T-cell (primary cell): ENCODE measurements around the gene KCNG1. TPM values are rescaled to one million over a fixed set of nuclear protein-coding genes. Genes with fewer than 3 reads are reported as not detected.

ENCODE experiments used
- ATAC-seq, 4 experiments: fragments of 200-7000 bp in 3 of 4; fragments of 150-1000 bp in 1 of 4; cut with Tn5 transposase; replicated peaks in 1 of 4; 1 replicate in 3 of 4; 2 replicates in 1 of 4; pipeline ENCODE4 v1.10.0; 2021; ENCODE audit warnings: moderate library complexity in 3 of 4, mild to moderate bottlenecking in 2 of 4, moderate number of reproducible peaks in 1 of 4
- CTCF ChIA-PET, 2 donors: fragments of 300-600 bp; sonication (Branson Sonifier 250); formaldehyde crosslinking; loops; one replicate each; lab custom pipeline; 2022; ENCODE audit warnings: antibody characterized with exemption in 2 of 2; lab: Charles Lee
- POLR2A ChIA-PET, 2 donors: fragments of 300-600 bp; sonication (Branson Sonifier 250); formaldehyde crosslinking; loops; one replicate each; lab custom pipeline; 2022; ENCODE audit warnings: antibody characterized with exemption in 2 of 2; lab: Charles Lee
- DNase-seq, 35 experiments: peaks; one replicate each; pipeline versions ENCODE4 v3.0.0 to v3.0.0-alpha.2; 2013 to 2023
- H3K27ac ChIP-seq: one replicate; pipeline ENCODE4 v1.5.1; 2013; ENCODE audit warnings: low read length
- H3K27me3 ChIP-seq, 2 experiments: replicated peaks in 1 of 2; 1 replicate in 1 of 2; 2 replicates in 1 of 2; pipeline versions ENCODE4 v1.6.1 to v1.7.0; 2013; ENCODE audit warnings: low read length in 1 of 2, mixed read lengths in 1 of 2; ENCODE audit not compliant: control insufficient read depth in 2 of 2, insufficient read depth in 2 of 2; ENCODE audit errors: extremely low read depth in 1 of 2
- H3K36me3 ChIP-seq, 2 donors: 1 replicate in 1 of 2; 2 replicates in 1 of 2; pipeline versions ENCODE4 v1.6.1 to v1.7.0; 2013; ENCODE audit warnings: low read length in 1 of 2; ENCODE audit not compliant: control insufficient read depth in 2 of 2, insufficient read depth in 1 of 2; ENCODE audit errors: extremely low read depth in 1 of 2
- H3K4me1 ChIP-seq, 2 experiments: 1 replicate in 1 of 2; 2 replicates in 1 of 2; pipeline versions ENCODE4 v1.6.1 to v1.7.0; 2013; ENCODE audit warnings: low read length in 2 of 2, mixed read lengths in 1 of 2; ENCODE audit not compliant: insufficient read depth in 2 of 2, control insufficient read depth in 1 of 2; ENCODE audit errors: extremely low read depth in 1 of 2
- H3K4me3 ChIP-seq, 2 donors: 1 replicate in 1 of 2; 2 replicates in 1 of 2; pipeline versions ENCODE4 v1.5.1 to v1.7.0; 2013; ENCODE audit warnings: mild to moderate bottlenecking in 2 of 2, low read length in 1 of 2, moderate library complexity in 1 of 2; ENCODE audit not compliant: control insufficient read depth in 1 of 2; ENCODE audit errors: extremely low read depth in 1 of 2
- H3K9me3 ChIP-seq: 2 replicates; pipeline ENCODE4 v1.7.0; 2013
- H3K27ac Mint-ChIP-seq, 2 donors: one replicate each; pipeline ENCODE4 v1.8.0; 2020 to 2021; ENCODE audit warnings: mild to moderate bottlenecking in 2 of 2, mixed read lengths in 2 of 2
- H3K27me3 Mint-ChIP-seq, 2 donors: one replicate each; pipeline ENCODE4 v1.8.0; 2021 to 2022; ENCODE audit warnings: mixed read lengths in 2 of 2
- H3K36me3 Mint-ChIP-seq: one replicate; pipeline ENCODE4 v1.8.0; 2021; ENCODE audit warnings: mixed read lengths
- H3K4me1 Mint-ChIP-seq, 3 donors: one replicate each; pipeline ENCODE4 v1.8.0; 2020 to 2022; ENCODE audit warnings: mixed read lengths in 3 of 3, mild to moderate bottlenecking in 1 of 3
- H3K4me3 Mint-ChIP-seq, 3 donors: one replicate each; pipeline ENCODE4 v1.8.0; 2020 to 2022; ENCODE audit warnings: mild to moderate bottlenecking in 3 of 3, mixed read lengths in 3 of 3, moderate library complexity in 3 of 3
- H3K9me3 Mint-ChIP-seq, 3 donors: one replicate each; pipeline ENCODE4 v1.8.0; 2020 to 2022; ENCODE audit warnings: mixed read lengths in 3 of 3
- WGBS: methylation state at CpG from one replicate; pipeline ENCODE4 v1.1.5; 2013; ENCODE audit warnings: missing lambda C conversion rate; ENCODE audit not compliant: insufficient coverage; 5-methylcytosine and 5-hydroxymethylcytosine counted together
- total RNA-seq, 35 experiments: library from RNA in 6 of 35; stranded (reverse) in 6 of 35; fragments of 120-200 nt in 1 of 35; gene quantifications; one replicate each; pipeline versions ENCODE4 v1.2.1 to v1.2.4 and lab custom pipeline; 2013 to 2026

The KCNG1 gene
- total RNA-seq, 5 donors from 2014 or later (not counting 1 experiment from before 2014, with no cell fraction given): 0.35 to 0.82 (median 0.82) TPM; not detected in 2

DNA sequence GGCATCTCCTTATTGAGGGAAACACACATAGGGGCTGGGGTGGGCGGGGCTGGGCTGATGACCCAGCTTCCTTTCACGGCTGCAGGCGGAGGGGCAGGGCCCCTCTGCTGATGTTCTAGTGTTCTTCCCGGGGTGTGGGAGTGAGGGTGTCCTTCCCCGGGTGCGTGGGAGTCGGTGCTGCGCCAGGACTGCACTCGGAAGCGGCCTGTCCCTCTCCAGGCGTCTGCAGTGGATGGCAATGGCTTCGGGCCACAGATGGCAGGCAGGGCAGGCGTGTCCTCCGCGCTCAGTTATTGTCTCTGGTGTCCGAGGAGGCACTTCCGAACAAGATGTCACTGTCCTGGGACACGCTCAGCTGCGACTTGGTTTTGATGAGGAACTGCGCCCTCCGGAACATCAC, 19.2 kb downstream of the KCNG1 start:
- CTCF ChIA-PET: no interaction called here
- H3K9me3 ChIP-seq: no peaks in the 10 kb centered on the region
- Mint-ChIP-seq H3K36me3 (no peaks in the 10 kb centered on the region), H3K9me3 (no peaks in the 10 kb centered on the region), H3K27me3 (peaks cover 31 to 51% of the 10 kb centered on the region in 2 donors), H3K4me3 (no peak overlapping the region), H3K27ac (no peak overlapping the region), H3K4me1 (no peaks in the 10 kb centered on the region)
- peaks cover 0 to 50% of the 10 kb centered on the region in 2 experiments for H3K27me3 ChIP-seq
- no peak overlapping the region for H3K27ac ChIP-seq
- POLR2A ChIA-PET: no interaction called here
- ATAC-seq: no peak
- H3K4me1 ChIP-seq: no peaks in the 10 kb centered on the region
- DNase-seq: no peak
- H3K36me3 ChIP-seq: no peaks in the 10 kb centered on the region
- H3K4me3 ChIP-seq: no peak overlapping the region
- WGBS: 82% methylated on average over 16 of the region's 21 CpGs

DNA sequence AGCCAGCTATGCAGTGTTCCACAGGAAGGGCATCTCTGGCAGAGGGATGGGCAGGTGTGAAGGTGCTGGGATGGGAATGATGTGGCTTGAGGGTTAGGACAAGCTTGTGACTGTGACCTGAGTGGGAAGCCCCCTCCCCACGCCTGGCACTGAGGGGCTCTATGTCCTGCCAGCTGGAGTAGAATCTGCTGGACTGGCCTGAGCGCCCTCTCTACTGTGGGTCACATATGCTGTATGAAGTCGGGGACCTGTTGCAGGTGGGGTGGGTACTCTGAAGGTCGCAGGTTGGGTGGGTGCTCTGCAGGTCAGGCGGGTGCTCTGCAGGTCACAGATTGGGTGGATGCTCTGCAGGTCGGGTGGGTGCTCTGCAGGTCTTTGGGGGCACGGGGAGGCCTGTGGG, 20.3 kb downstream of the KCNG1 start:
- Histone ChIP-seq H3K4me3 (no peak overlapping the region), H3K36me3 (no peaks in the 10 kb centered on the region), H3K9me3 (no peaks in the 10 kb centered on the region), H3K27ac (no peak overlapping the region), H3K27me3 (peaks cover 2 to 52% of the 10 kb centered on the region in 2 experiments), H3K4me1 (no peaks in the 10 kb centered on the region)
- H3K4me1 Mint-ChIP-seq: no peaks in the 10 kb centered on the region
- ATAC-seq: no peak
- CTCF ChIA-PET: no interaction called here
- peaks cover 34 to 55% of the 10 kb centered on the region in 2 donors for H3K27me3 Mint-ChIP-seq
- no peak overlapping the region for H3K27ac Mint-ChIP-seq
- H3K9me3 Mint-ChIP-seq: no peaks in the 10 kb centered on the region
- H3K36me3 Mint-ChIP-seq: no peaks in the 10 kb centered on the region
- WGBS: 73% methylated on average over 3 of the region's 7 CpGs
- POLR2A ChIA-PET: no interaction called here
- H3K4me3 Mint-ChIP-seq: no peak overlapping the region
- no peak for DNase-seq

DNA sequence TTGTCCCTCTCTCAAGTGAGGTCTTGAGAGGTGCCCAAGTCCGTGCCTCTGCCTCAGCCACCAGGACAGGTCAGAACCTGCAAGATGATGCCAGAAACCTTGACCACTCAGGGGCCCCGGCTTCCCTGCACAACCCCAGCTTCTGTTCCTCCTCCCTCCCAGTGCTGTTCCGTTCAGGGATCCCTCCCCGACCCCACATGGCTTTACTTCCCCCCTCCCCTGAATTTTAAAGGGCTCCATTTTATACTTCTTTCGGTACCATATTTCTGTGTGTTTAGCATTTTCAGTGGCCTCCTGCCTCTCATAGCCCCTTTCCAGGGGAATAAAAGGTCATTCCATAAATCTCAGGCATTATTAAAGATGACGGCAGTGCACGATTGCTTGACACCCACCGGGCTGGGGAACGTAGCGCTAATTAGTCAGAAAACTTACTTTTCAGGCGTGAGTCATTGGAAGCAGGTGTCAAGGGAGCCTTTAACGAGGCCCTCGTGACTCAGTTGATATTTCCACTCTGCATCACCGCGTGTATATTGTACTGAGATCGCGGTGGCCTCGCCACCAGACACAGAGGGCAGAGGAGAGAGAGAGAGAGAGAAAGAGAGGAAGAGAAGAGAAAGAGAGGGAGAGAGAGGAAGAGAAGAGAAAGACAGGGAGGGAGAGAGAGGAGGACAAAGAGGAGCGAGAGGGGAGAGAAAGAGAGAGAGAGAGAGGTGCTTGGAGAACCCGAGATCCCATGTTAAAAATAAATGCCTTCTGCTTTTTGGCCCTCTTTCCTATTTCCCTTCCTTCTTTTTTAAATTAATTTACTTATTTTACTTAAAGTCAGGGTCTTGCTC, 21.3 kb downstream of the KCNG1 start:
- H3K36me3 ChIP-seq: no peaks in the 10 kb centered on the region
- ChIA-PET POLR2A (interaction anchor here in 1 of 2 donors (0.8 kb wide), 1 partner anchor 620 kb away, joined by 4 read pairs; no protein-coding TSS in a partner anchor), CTCF (no interaction called here)
- peaks cover 3 to 58% of the 10 kb centered on the region in 2 experiments for H3K27me3 ChIP-seq
- no peaks in the 10 kb centered on the region for H3K9me3 ChIP-seq
- no peak for DNase-seq
- 74% methylated on average over 15 of the region's 20 CpGs for WGBS
- H3K36me3 Mint-ChIP-seq: no peaks in the 10 kb centered on the region
- no peak overlapping the region for H3K27ac ChIP-seq
- ATAC-seq: no peak
- H3K4me1 ChIP-seq: no peaks in the 10 kb centered on the region
- H3K9me3 Mint-ChIP-seq: no peaks in the 10 kb centered on the region
- no peaks in the 10 kb centered on the region for H3K4me1 Mint-ChIP-seq
- no peak overlapping the region for H3K27ac Mint-ChIP-seq
- no peak overlapping the region for H3K4me3 ChIP-seq
- H3K4me3 Mint-ChIP-seq: no peak overlapping the region
- peaks cover 34 to 54% of the 10 kb centered on the region in 2 donors for H3K27me3 Mint-ChIP-seq

DNA sequence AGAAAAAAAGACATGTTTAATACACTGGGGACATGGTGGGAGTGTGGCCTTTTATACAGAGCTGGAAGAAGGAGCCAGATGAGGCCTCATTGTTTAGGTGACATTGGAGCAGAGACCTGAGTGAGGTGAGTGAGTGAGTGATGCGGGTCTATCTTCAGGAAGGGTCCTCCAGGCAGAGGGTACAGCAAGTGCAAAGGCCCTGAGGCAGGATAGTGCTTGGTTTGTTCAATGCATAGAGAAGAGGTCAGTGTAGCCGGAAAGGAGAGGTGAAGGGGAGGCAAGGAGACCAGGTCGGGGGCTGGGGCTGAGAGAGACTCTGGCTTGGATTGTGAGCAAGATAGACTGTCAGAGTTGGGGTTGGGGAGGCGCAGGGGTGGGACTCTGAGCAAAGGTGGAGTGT, 23.6 kb downstream of the KCNG1 start:
- WGBS: 83% methylated on average over 4 of the region's 4 CpGs
- Histone ChIP-seq H3K9me3 (no peaks in the 10 kb centered on the region), H3K4me3 (no peak overlapping the region), H3K36me3 (no peaks in the 10 kb centered on the region), H3K4me1 (no peaks in the 10 kb centered on the region), H3K27ac (no peak overlapping the region), H3K27me3 (peaks cover 3 to 55% of the 10 kb centered on the region in 2 experiments)
- no peak overlapping the region for H3K4me3 Mint-ChIP-seq
- POLR2A ChIA-PET: no interaction called here
- CTCF ChIA-PET: no interaction called here
- H3K36me3 Mint-ChIP-seq: no peaks in the 10 kb centered on the region
- no peaks in the 10 kb centered on the region for H3K9me3 Mint-ChIP-seq
- peaks cover 26 to 40% of the 10 kb centered on the region in 2 donors for H3K27me3 Mint-ChIP-seq
- no peaks in the 10 kb centered on the region for H3K4me1 Mint-ChIP-seq
- no peak overlapping the region for H3K27ac Mint-ChIP-seq
- DNase-seq (no peak), ATAC-seq (no peak)

DNA sequence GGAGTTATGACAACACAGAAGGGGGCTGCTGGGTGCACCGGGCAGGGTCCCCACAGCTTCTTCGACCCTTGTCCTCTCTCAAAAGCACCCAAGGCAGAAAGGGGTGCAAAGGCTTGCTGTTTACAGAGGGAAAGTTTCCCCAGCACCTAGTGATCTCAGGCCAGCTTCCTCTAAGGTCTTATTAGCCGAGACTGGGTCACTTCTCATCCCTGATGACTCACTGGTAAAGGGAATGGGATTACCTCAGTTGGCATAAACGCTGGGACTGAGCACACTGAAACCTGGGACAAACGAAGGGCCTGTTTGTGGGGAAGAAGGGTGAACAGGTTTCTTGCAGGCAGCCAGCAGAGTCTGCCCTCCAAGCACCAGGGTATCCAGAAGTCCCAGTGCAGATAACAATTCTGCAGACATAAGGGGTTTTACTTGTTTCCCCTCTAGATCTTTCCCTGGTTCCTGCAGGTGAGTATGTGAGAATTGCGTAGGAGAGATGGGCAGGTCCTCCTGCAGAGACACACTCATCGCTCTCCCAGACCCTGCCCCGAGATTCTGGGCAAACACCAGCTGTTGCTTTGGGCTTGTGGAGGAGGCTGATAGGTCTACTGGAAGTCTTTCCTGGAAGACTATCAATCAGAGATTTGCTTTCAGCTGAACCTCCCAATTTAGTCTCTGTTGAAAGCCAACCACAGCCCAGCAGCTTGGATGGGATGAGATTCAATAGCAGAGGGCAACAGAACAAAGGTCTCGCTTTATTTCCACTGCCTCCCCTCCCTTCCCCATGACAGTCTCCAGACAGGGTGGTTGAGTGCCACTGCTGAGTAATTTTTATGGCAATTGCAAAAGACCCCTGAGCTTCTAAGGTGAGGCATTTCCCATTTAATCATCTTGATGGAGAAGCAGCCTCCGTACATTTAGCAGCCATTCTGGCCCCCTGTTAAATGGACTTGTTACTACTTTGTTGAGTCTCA, 25.7 kb downstream of the KCNG1 start:
- Mint-ChIP-seq H3K36me3 (no peaks in the 10 kb centered on the region), H3K27me3 (peaks cover 22 to 33% of the 10 kb centered on the region in 2 donors), H3K9me3 (peaks cover 0 to 3% (median 0%) of the 10 kb centered on the region in 3 donors), H3K4me3 (no peak overlapping the region), H3K27ac (no peak overlapping the region), H3K4me1 (no peaks in the 10 kb centered on the region)
- Histone ChIP-seq H3K27me3 (peaks cover 3 to 52% of the 10 kb centered on the region in 2 experiments), H3K36me3 (no peaks in the 10 kb centered on the region), H3K4me3 (no peak overlapping the region), H3K9me3 (no peaks in the 10 kb centered on the region), H3K4me1 (no peaks in the 10 kb centered on the region), H3K27ac (no peak overlapping the region)
- 13% methylated on average over 2 of the region's 10 CpGs for WGBS
- ATAC-seq (no peak), DNase-seq (no peak)
- ChIA-PET POLR2A (interaction anchor here in 1 of 2 donors (0.6 kb wide), 1 partner anchor 1249 kb away, joined by 7 read pairs; no protein-coding TSS in a partner anchor), CTCF (interaction anchor here in 1 of 2 donors (0.6 to 1.0 kb wide), 2 partner anchors 9 kb away, joined by 4 to 5 read pairs; no protein-coding TSS in a partner anchor)

DNA sequence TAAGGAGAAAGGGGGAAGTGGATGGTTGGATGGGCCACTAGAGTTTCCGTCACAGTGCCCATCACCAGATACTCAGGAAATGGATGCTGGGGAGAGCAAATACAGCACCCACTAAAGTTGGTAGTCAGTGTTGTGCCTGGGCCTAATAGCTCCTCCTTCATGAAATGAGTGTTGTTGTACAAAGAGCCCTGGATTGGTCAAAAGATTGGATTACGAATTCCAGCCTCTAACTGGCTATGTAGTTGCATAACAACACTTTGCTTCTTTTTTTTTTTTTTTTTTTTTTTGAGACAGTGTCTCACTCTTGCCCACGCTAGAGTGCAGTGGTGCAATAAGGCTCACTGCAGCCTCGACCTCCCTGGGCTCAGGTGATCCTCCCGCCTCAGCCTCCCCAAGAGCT, 27.4 kb downstream of the KCNG1 start:
- Mint-ChIP-seq H3K27me3 (peaks cover 18 to 24% of the 10 kb centered on the region in 2 donors), H3K4me1 (no peaks in the 10 kb centered on the region), H3K4me3 (no peak overlapping the region), H3K27ac (no peak overlapping the region), H3K36me3 (no peaks in the 10 kb centered on the region), H3K9me3 (peaks cover 0 to 3% (median 0%) of the 10 kb centered on the region in 3 donors)
- Histone ChIP-seq H3K9me3 (no peaks in the 10 kb centered on the region), H3K4me1 (no peaks in the 10 kb centered on the region), H3K36me3 (no peaks in the 10 kb centered on the region), H3K27ac (no peak overlapping the region), H3K4me3 (no peak overlapping the region), H3K27me3 (peaks cover 3 to 46% of the 10 kb centered on the region in 2 experiments)
- ChIA-PET POLR2A (no interaction called here), CTCF (interaction anchor here in 1 of 2 donors (0.5 to 0.7 kb wide), 2 partner anchors 21 to 1045 kb away, joined by 6 to 8 read pairs; no protein-coding TSS in a partner anchor)
- ATAC-seq (no peak), DNase-seq (no peak)
- WGBS: no CpG with 5 or more reads among the region's 5 CpGs
